ENCODE results near the gene ZC3H7A.

DNA sequence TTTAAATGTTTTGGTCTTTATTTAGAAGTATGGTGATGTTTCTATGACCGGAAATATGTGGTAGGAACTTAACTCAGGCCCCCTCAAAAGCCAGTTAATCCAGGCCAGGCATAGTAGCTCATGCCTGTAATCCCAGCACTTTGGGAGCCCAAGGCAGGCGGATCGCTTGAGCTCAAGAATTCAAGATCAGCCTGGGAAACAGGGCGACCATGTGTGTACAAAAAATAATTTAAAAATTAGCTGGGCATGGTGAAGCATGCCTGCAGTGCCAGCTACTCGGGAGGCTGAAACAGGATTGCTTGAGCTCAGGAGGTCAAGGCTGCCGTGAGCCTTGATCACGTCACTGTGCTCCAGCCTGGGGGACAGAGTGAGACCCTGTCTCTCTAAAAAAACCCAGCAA lies 44.0 kb upstream of the ZC3H7A start:
- TF ChIP-seq, protein P1, sequence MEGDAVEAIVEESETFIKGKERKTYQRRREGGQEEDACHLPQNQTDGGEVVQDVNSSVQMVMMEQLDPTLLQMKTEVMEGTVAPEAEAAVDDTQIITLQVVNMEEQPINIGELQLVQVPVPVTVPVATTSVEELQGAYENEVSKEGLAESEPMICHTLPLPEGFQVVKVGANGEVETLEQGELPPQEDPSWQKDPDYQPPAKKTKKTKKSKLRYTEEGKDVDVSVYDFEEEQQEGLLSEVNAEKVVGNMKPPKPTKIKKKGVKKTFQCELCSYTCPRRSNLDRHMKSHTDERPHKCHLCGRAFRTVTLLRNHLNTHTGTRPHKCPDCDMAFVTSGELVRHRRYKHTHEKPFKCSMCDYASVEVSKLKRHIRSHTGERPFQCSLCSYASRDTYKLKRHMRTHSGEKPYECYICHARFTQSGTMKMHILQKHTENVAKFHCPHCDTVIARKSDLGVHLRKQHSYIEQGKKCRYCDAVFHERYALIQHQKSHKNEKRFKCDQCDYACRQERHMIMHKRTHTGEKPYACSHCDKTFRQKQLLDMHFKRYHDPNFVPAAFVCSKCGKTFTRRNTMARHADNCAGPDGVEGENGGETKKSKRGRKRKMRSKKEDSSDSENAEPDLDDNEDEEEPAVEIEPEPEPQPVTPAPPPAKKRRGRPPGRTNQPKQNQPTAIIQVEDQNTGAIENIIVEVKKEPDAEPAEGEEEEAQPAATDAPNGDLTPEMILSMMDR (IDR thresholded peaks at IDR 0.05) = no peak
- TF ChIP-seq POLR2AphosphoS5 (IDR thresholded peaks at IDR 0.05) (no peak), POLR2A (IDR thresholded peaks at IDR 0.05) (no peak), EP300 (IDR thresholded peaks at IDR 0.05) (no peak)

Measured in sigmoid colon (tissue), 4 donors.